ENCODE results near the gene MYCBPAP. TPM values are rescaled to one million over a fixed set of nuclear protein-coding genes. Genes with fewer than 3 reads are reported as not detected.

Gene MYCBPAP
- total RNA-seq, 2 experiments from 2014 or later: 4.0 to 4.4 TPM

- no peaks in the 10 kb centered on the region for H3K9me3 Mint-ChIP-seq
- POLR2A ChIA-PET: interaction anchor here (0.6 kb wide), 1 partner anchor 31 kb away, joined by 3 read pairs; no protein-coding TSS in a partner anchor
- H3K27ac Mint-ChIP-seq: no peak overlapping the region
- no peak for ATAC-seq (ENCODE audit: low read depth)
- no peaks in the 10 kb centered on the region for H3K36me3 Mint-ChIP-seq
- no peak for DNase-seq
- no peak overlapping the region for H3K4me3 Mint-ChIP-seq
- H3K4me1 Mint-ChIP-seq: peaks cover 35% of the 10 kb centered on the region
- H3K27me3 Mint-ChIP-seq: peaks cover 10% of the 10 kb centered on the region
Measured at GRCh38 chr17:50506298-50506697, 1.9 kb upstream of the MYCBPAP start.

GRCh38 chr17:50508573-50509460 is 578 bp downstream of the MYCBPAP start:
- no peak for DNase-seq
- Mint-ChIP-seq H3K27ac (peak overlapping the region; percentile 71), H3K4me3 (peak overlapping the region; percentile 91), H3K27me3 (peaks cover 7% of the 10 kb centered on the region), H3K4me1 (peaks cover 33% of the 10 kb centered on the region), H3K36me3 (no peaks in the 10 kb centered on the region), H3K9me3 (no peaks in the 10 kb centered on the region)
- POLR2A ChIA-PET: interaction anchor here (0.8 kb wide), 1 partner anchor 358 kb away, joined by 3 read pairs; no protein-coding TSS in a partner anchor
- ATAC-seq (ENCODE audit: low read depth): no peak

- Mint-ChIP-seq H3K4me1 (peaks cover 24% of the 10 kb centered on the region), H3K9me3 (no peaks in the 10 kb centered on the region), H3K4me3 (peak overlapping the region; percentile 9), H3K36me3 (no peaks in the 10 kb centered on the region), H3K27me3 (no peaks in the 10 kb centered on the region), H3K27ac (peak overlapping the region; percentile 42)
- POLR2A ChIA-PET: no interaction called here
- ATAC-seq (ENCODE audit: low read depth) (peak; percentile 65), DNase-seq (no peak)
Measured at GRCh38 chr17:50511058-50511457, 2.8 kb downstream of the MYCBPAP start.

GRCh38 chr17:50513495-50513894 is 5.3 kb downstream of the MYCBPAP start:
- no peak for ATAC-seq (ENCODE audit: low read depth)
- H3K9me3 Mint-ChIP-seq: no peaks in the 10 kb centered on the region
- H3K27me3 Mint-ChIP-seq: no peaks in the 10 kb centered on the region
- H3K27ac Mint-ChIP-seq: no peak overlapping the region
- DNase-seq: no peak
- H3K36me3 Mint-ChIP-seq: no peaks in the 10 kb centered on the region
- H3K4me1 Mint-ChIP-seq: peaks cover 20% of the 10 kb centered on the region
- POLR2A ChIA-PET: no interaction called here
- H3K4me3 Mint-ChIP-seq: no peak overlapping the region

GRCh38 chr17:50514388-50514787 is 6.1 kb downstream of the MYCBPAP start:
- ATAC-seq (ENCODE audit: low read depth) (no peak), DNase-seq (no peak)
- H3K4me1 Mint-ChIP-seq: peaks cover 15% of the 10 kb centered on the region
- no peaks in the 10 kb centered on the region for H3K9me3 Mint-ChIP-seq
- POLR2A ChIA-PET: interaction anchor here (0.7 kb wide), 1 partner anchor 188 kb away, joined by 3 read pairs; no protein-coding TSS in a partner anchor
- H3K36me3 Mint-ChIP-seq: no peaks in the 10 kb centered on the region
- no peak overlapping the region for H3K27ac Mint-ChIP-seq
- no peaks in the 10 kb centered on the region for H3K27me3 Mint-ChIP-seq
- no peak overlapping the region for H3K4me3 Mint-ChIP-seq

- H3K27me3 Mint-ChIP-seq: no peaks in the 10 kb centered on the region
- H3K27ac Mint-ChIP-seq: no peak overlapping the region
- H3K36me3 Mint-ChIP-seq: no peaks in the 10 kb centered on the region
- no peaks in the 10 kb centered on the region for H3K9me3 Mint-ChIP-seq
- peaks cover 11% of the 10 kb centered on the region for H3K4me1 Mint-ChIP-seq
- no peak overlapping the region for H3K4me3 Mint-ChIP-seq
- no peak for ATAC-seq (ENCODE audit: low read depth)
- POLR2A ChIA-PET: interaction anchor here (0.7 kb wide), 1 partner anchor 187 kb away, joined by 3 read pairs; no protein-coding TSS in a partner anchor
- no peak for DNase-seq
Measured at GRCh38 chr17:50514936-50515702, 6.9 kb downstream of the MYCBPAP start.

- POLR2A ChIA-PET: no interaction called here
- H3K36me3 Mint-ChIP-seq: no peaks in the 10 kb centered on the region
- no peaks in the 10 kb centered on the region for H3K27me3 Mint-ChIP-seq
- DNase-seq (no peak), ATAC-seq (ENCODE audit: low read depth) (no peak)
- no peaks in the 10 kb centered on the region for H3K9me3 Mint-ChIP-seq
- H3K27ac Mint-ChIP-seq: no peak overlapping the region
- no peak overlapping the region for H3K4me3 Mint-ChIP-seq
- no peaks in the 10 kb centered on the region for H3K4me1 Mint-ChIP-seq
Measured at GRCh38 chr17:50517011-50517410, 8.8 kb downstream of the MYCBPAP start.

- H3K4me1 Mint-ChIP-seq: no peaks in the 10 kb centered on the region
- H3K27me3 Mint-ChIP-seq: no peaks in the 10 kb centered on the region
- H3K9me3 Mint-ChIP-seq: no peaks in the 10 kb centered on the region
- ATAC-seq (ENCODE audit: low read depth) (no peak), DNase-seq (no peak)
- POLR2A ChIA-PET: no interaction called here
- H3K36me3 Mint-ChIP-seq: no peaks in the 10 kb centered on the region
- no peak overlapping the region for H3K27ac Mint-ChIP-seq
- no peak overlapping the region for H3K4me3 Mint-ChIP-seq
Measured at GRCh38 chr17:50517504-50518383, 9.5 kb downstream of the MYCBPAP start.

- ATAC-seq (ENCODE audit: low read depth) (no peak), DNase-seq (no peak)
- Mint-ChIP-seq H3K4me3 (no peak overlapping the region), H3K27me3 (no peaks in the 10 kb centered on the region), H3K27ac (no peak overlapping the region), H3K4me1 (no peaks in the 10 kb centered on the region), H3K36me3 (no peaks in the 10 kb centered on the region), H3K9me3 (no peaks in the 10 kb centered on the region)
- POLR2A ChIA-PET: no interaction called here
Measured at GRCh38 chr17:50518384-50519023, 10.3 kb downstream of the MYCBPAP start.

- H3K4me1 Mint-ChIP-seq: no peaks in the 10 kb centered on the region
- H3K9me3 Mint-ChIP-seq: no peaks in the 10 kb centered on the region
- ATAC-seq (ENCODE audit: low read depth): no peak
- H3K27me3 Mint-ChIP-seq: no peaks in the 10 kb centered on the region
- POLR2A ChIA-PET: no interaction called here
- DNase-seq: no peak
- no peaks in the 10 kb centered on the region for H3K36me3 Mint-ChIP-seq
- H3K27ac Mint-ChIP-seq: no peak overlapping the region
- H3K4me3 Mint-ChIP-seq: no peak overlapping the region
Measured at GRCh38 chr17:50519141-50519834, 11.0 kb downstream of the MYCBPAP start.

GRCh38 chr17:50520483-50520882 is 12.2 kb downstream of the MYCBPAP start:
- H3K27ac Mint-ChIP-seq: no peak overlapping the region
- ATAC-seq (ENCODE audit: low read depth) (no peak), DNase-seq (no peak)
- POLR2A ChIA-PET: no interaction called here
- no peaks in the 10 kb centered on the region for H3K9me3 Mint-ChIP-seq
- no peaks in the 10 kb centered on the region for H3K36me3 Mint-ChIP-seq
- H3K27me3 Mint-ChIP-seq: no peaks in the 10 kb centered on the region
- no peaks in the 10 kb centered on the region for H3K4me1 Mint-ChIP-seq
- H3K4me3 Mint-ChIP-seq: no peak overlapping the region

- no peaks in the 10 kb centered on the region for H3K9me3 Mint-ChIP-seq
- H3K4me1 Mint-ChIP-seq: no peaks in the 10 kb centered on the region
- no peak overlapping the region for H3K4me3 Mint-ChIP-seq
- H3K27me3 Mint-ChIP-seq: no peaks in the 10 kb centered on the region
- no peak for DNase-seq
- no peak for ATAC-seq (ENCODE audit: low read depth)
- POLR2A ChIA-PET: no interaction called here
- no peak overlapping the region for H3K27ac Mint-ChIP-seq
- H3K36me3 Mint-ChIP-seq: no peaks in the 10 kb centered on the region
Measured at GRCh38 chr17:50521514-50521913, 13.3 kb downstream of the MYCBPAP start.

Data from activated naive CD8-positive, alpha-beta T cell treated with anti-CD3 and anti-CD28 coated beads, Interleukin-2, amount 10 ng/mL, durations not matched to agents 7 days and 5 days (primary cell).